ENCODE data around the gene PLAU. TPM values are rescaled to one million over a fixed set of nuclear protein-coding genes. Genes with fewer than 3 reads are reported as not detected.

The PLAU gene
- total RNA-seq, 1 experiment from 2014 or later: 9.5 TPM

Other genes with a start within 250 kb of the PLAU start
- 5.2 TPM in 2 replicates for gene AGAP5, start 213.0 kb upstream of the PLAU start, total RNA-seq (2014; rRNA removed; shearing (Covaris generic))
- gene SEC24C, start 166.8 kb upstream of the PLAU start, total RNA-seq (2014; rRNA removed; shearing (Covaris generic)): 66.4 and 69.0 TPM in 2 replicates
- 53.9 and 60.7 TPM in 2 replicates for gene CHCHD1, start 129.1 kb upstream of the PLAU start, total RNA-seq (2014; rRNA removed; shearing (Covaris generic))
- 19.7 and 32.4 TPM in 2 replicates for gene ZSWIM8, start 125.5 kb upstream of the PLAU start, total RNA-seq (2014; rRNA removed; shearing (Covaris generic))
- 18.5 and 20.8 TPM in 2 replicates for gene NDST2, start 99.5 kb upstream of the PLAU start, total RNA-seq (2014; rRNA removed; shearing (Covaris generic))
- gene CAMK2G, start 36.6 kb upstream of the PLAU start, total RNA-seq (2014; rRNA removed; shearing (Covaris generic)): 12.7 and 16.7 TPM in 2 replicates
- gene VCL, start 87.0 kb downstream of the PLAU start, total RNA-seq (2014; rRNA removed; shearing (Covaris generic)): 73.9 and 75.7 TPM in 2 replicates
- 49.8 and 60.6 TPM in 2 replicates for gene AP3M1, start 239.7 kb downstream of the PLAU start, total RNA-seq (2014; rRNA removed; shearing (Covaris generic))
- 41.2 and 50.2 TPM in 2 replicates for gene ADK, start 240.1 kb downstream of the PLAU start, total RNA-seq (2014; rRNA removed; shearing (Covaris generic))